ENCODE data around the gene TBRG4.
A peak's percentile ranks its signal among the peaks of the same experiment; 100 is the strongest.

The TBRG4 gene

GRCh38 chr7:45073031-45073785 is 38.3 kb downstream of the TBRG4 start:
- peak; percentile 36 for DNase-seq

- no peak for DNase-seq
Measured at GRCh38 chr7:45072131-45073030, 39.1 kb downstream of the TBRG4 start.

GRCh38 chr7:45071528-45071927 is 40.0 kb downstream of the TBRG4 start:
- DNase-seq = no peak

GRCh38 chr7:45070254-45070642 is 41.2 kb downstream of the TBRG4 start:
- DNase-seq = peak; percentile 39

GRCh38 chr7:45069444-45070253 is 41.8 kb downstream of the TBRG4 start:
- peak; percentile 52 for DNase-seq

- DNase-seq = peak; percentile 56
Measured at GRCh38 chr7:45068236-45069023, 43.1 kb downstream of the TBRG4 start.

- peak; percentile 56 for DNase-seq
Measured at GRCh38 chr7:45067582-45067981, 43.9 kb downstream of the TBRG4 start.

- no peak for DNase-seq
Measured at GRCh38 chr7:45066409-45066808, 45.1 kb downstream of the TBRG4 start.

GRCh38 chr7:45065031-45065995 is 46.2 kb downstream of the TBRG4 start:
- DNase-seq = no peak

- no peak for DNase-seq
Measured at GRCh38 chr7:45064047-45064725, 47.3 kb downstream of the TBRG4 start.

GRCh38 chr7:45061806-45062425 is 49.6 kb downstream of the TBRG4 start:
- DNase-seq = no peak

GRCh38 chr7:45061352-45061751 is 50.1 kb downstream of the TBRG4 start:
- no peak for DNase-seq

GRCh38 chr7:45060295-45060694 is 51.2 kb downstream of the TBRG4 start:
- DNase-seq = no peak

- no peak for DNase-seq
Measured at GRCh38 chr7:45057878-45058277, 53.6 kb downstream of the TBRG4 start.

GRCh38 chr7:45055594-45056219 is 55.8 kb downstream of the TBRG4 start:
- peak; percentile 27 for DNase-seq

GRCh38 chr7:45055016-45055415 is 56.5 kb downstream of the TBRG4 start:
- DNase-seq = no peak

- DNase-seq = peak; percentile 44
Measured at GRCh38 chr7:45054442-45054841, 57.1 kb downstream of the TBRG4 start.

- DNase-seq = no peak
Measured at GRCh38 chr7:45053941-45054340, 57.6 kb downstream of the TBRG4 start.

GRCh38 chr7:45053401-45053800 is 58.1 kb downstream of the TBRG4 start:
- DNase-seq = no peak

GRCh38 chr7:45052011-45052410 is 59.5 kb downstream of the TBRG4 start:
- no peak for DNase-seq
